ENCODE data around the gene MANF.
A peak's percentile ranks its signal among the peaks of the same experiment; 100 is the strongest.

MANF gene

GRCh38 chr3:51390246-51391074, 5.4 kb downstream of the MANF start:
- no peak for DNase-seq (ENCODE audit: low read depth in 3 of 3)

GRCh38 chr3:51391075-51391565, 6.0 kb downstream of the MANF start, which contains the start of gene RBM15B:
TSS of gene RBM15B (plus strand) at chr3:51391285. CDS start at chr3:51391400, 115 bp downstream.
- peak; percentile 94 to 97 (median 96) for DNase-seq (ENCODE audit: low read depth in 3 of 3)

GRCh38 chr3:51391566-51392354, 6.7 kb downstream of the MANF start:
- peak in 1 of 3 donors; percentile 27 for DNase-seq (ENCODE audit: low read depth in 3 of 3)

- no peak for DNase-seq (ENCODE audit: low read depth in 3 of 3)
These were observed 7.5 kb downstream of the MANF start for GRCh38 chr3:51392355-51393133.

GRCh38 chr3:51393134-51393495, 8.0 kb downstream of the MANF start:
- no peak for DNase-seq (ENCODE audit: low read depth in 3 of 3)

- DNase-seq (ENCODE audit: low read depth in 3 of 3) = no peak
These were observed 8.5 kb downstream of the MANF start for GRCh38 chr3:51393564-51393963.

- DNase-seq (ENCODE audit: low read depth in 3 of 3) = no peak
These were observed 9.4 kb downstream of the MANF start for GRCh38 chr3:51394541-51394940.

- no peak for DNase-seq (ENCODE audit: low read depth in 3 of 3)
These were observed 10.6 kb downstream of the MANF start for GRCh38 chr3:51395493-51396213.

- no peak for DNase-seq (ENCODE audit: low read depth in 3 of 3)
These were observed 11.3 kb downstream of the MANF start for GRCh38 chr3:51396401-51396800.

- no peak for DNase-seq (ENCODE audit: low read depth in 3 of 3)
These were observed 12.3 kb downstream of the MANF start for GRCh38 chr3:51397392-51397791.

GRCh38 chr3:51398595-51399310, 13.7 kb downstream of the MANF start:
- no peak for DNase-seq (ENCODE audit: low read depth in 3 of 3)

GRCh38 chr3:51400166-51400565, 15.1 kb downstream of the MANF start:
- no peak for DNase-seq (ENCODE audit: low read depth in 3 of 3)

- no peak for DNase-seq (ENCODE audit: low read depth in 3 of 3)
These were observed 16.6 kb downstream of the MANF start for GRCh38 chr3:51401735-51402134.

- DNase-seq (ENCODE audit: low read depth in 3 of 3) = no peak
These were observed 18.6 kb downstream of the MANF start for GRCh38 chr3:51403675-51404074.

GRCh38 chr3:51408021-51408420, 22.9 kb downstream of the MANF start:
- no peak for DNase-seq (ENCODE audit: low read depth in 3 of 3)

- no peak for DNase-seq (ENCODE audit: low read depth in 3 of 3)
These were observed 23.7 kb downstream of the MANF start for GRCh38 chr3:51408813-51409212.

GRCh38 chr3:51422211-51422610, 37.1 kb downstream of the MANF start:
- no peak for DNase-seq (ENCODE audit: low read depth in 3 of 3)

GRCh38 chr3:51426921-51427320, 41.8 kb downstream of the MANF start:
- no peak for DNase-seq (ENCODE audit: low read depth in 3 of 3)

- no peak for DNase-seq (ENCODE audit: low read depth in 3 of 3)
These were observed 44.0 kb downstream of the MANF start for GRCh38 chr3:51429138-51429537.

- no peak for DNase-seq (ENCODE audit: low read depth in 3 of 3)
These were observed 49.0 kb downstream of the MANF start for GRCh38 chr3:51434110-51434509.
